Naive B cell (primary cell): ENCODE data around the gene ZMYND11. TPM values are rescaled to one million over a fixed set of nuclear protein-coding genes. Genes with fewer than 3 reads are reported as not detected.

Experiments
- ATAC-seq, 2 donors: fragments of 150-1000 bp; cut with Tn5 transposase; 2 replicates each; pipeline ENCODE4 v1.10.0; 2021; ENCODE audit warnings: low read depth in 2 of 2, mild to moderate bottlenecking in 2 of 2, moderate library complexity in 2 of 2
- DNase-seq: peaks from one replicate; pipeline ENCODE4 v3.0.0; 2022
- H3K27ac Mint-ChIP-seq, 6 donors: one replicate each; pipeline ENCODE4 v1.8.0; 2020 to 2022; ENCODE audit warnings: mild to moderate bottlenecking in 6 of 6, mixed read lengths in 6 of 6, moderate library complexity in 5 of 6, inconsistent platforms in 2 of 6
- H3K27me3 Mint-ChIP-seq, 3 donors: one replicate each; pipeline ENCODE4 v1.8.0; 2021 to 2022; ENCODE audit warnings: mixed read lengths in 3 of 3, mild to moderate bottlenecking in 1 of 3
- H3K36me3 Mint-ChIP-seq, 2 donors: one replicate each; pipeline ENCODE4 v1.8.0; 2020 to 2022; ENCODE audit warnings: mixed read lengths in 2 of 2, inconsistent platforms in 1 of 2, mild to moderate bottlenecking in 1 of 2
- H3K4me1 Mint-ChIP-seq, 3 donors: one replicate each; pipeline ENCODE4 v1.8.0; 2020 to 2022; ENCODE audit warnings: mixed read lengths in 3 of 3, inconsistent platforms in 1 of 3, mild to moderate bottlenecking in 1 of 3, moderate library complexity in 1 of 3
- H3K4me3 Mint-ChIP-seq, 8 donors: one replicate each; pipeline ENCODE4 v1.8.0; 2020 to 2022; ENCODE audit warnings: mild to moderate bottlenecking in 8 of 8, mixed read lengths in 8 of 8, moderate library complexity in 8 of 8, inconsistent platforms in 2 of 8
- H3K9me3 Mint-ChIP-seq, 7 donors: one replicate each; pipeline ENCODE4 v1.8.0; 2020 to 2022; ENCODE audit warnings: mixed read lengths in 7 of 7, mild to moderate bottlenecking in 5 of 7, inconsistent platforms in 2 of 7, moderate library complexity in 1 of 7
- polyA plus RNA-seq, 6 donors: library from polyadenylated mRNA; unstranded; fragments of 300-500 nt; fragmentation: Illumina TruSeq; gene quantifications; one replicate each; pipeline ENCODE4 v1.2.3, GENCODE V29; 2021; ENCODE audit warnings: low read depth in 6 of 6

Gene ZMYND11
- polyA plus RNA-seq, 6 donors from 2014 or later = 10.5 to 25.6 (median 20.7) TPM

- ATAC-seq = no peak
- peaks cover 0 to 9% (median 0%) of the 10 kb centered on the region in 7 donors for H3K9me3 Mint-ChIP-seq
- peaks cover 11 to 26% (median 17%) of the 10 kb centered on the region in 3 donors for H3K27me3 Mint-ChIP-seq
- no peaks in the 10 kb centered on the region for H3K36me3 Mint-ChIP-seq
- peak overlapping the region in 1 of 8 donors; percentile 11 for H3K4me3 Mint-ChIP-seq
- H3K27ac Mint-ChIP-seq = no peak overlapping the region
- DNase-seq = no peak
- H3K4me1 Mint-ChIP-seq = no peaks in the 10 kb centered on the region
These were observed 30.2 kb upstream of the ZMYND11 start for GRCh38 chr10:104862-105565.

DNA sequence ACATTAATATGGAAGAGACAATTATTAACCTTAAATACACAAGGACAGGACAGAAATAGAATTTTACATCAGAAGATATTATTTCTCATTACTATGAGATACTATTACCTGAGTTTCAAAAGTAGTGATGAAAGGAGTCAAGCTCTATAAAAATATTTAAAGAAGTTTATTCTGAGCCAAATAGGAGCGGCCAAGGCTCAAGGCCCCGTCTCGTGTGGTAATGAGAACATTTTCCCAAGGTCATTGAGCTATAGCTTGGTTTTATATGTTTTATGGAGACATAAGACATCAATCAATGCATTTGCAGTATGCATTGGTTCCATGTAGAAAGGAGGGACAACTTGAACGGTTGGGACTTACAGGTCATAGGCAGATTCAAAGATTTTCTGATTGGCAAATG is 29.4 kb upstream of the ZMYND11 start:
- no peak for DNase-seq
- Mint-ChIP-seq H3K27me3 (peaks cover 10 to 26% (median 17%) of the 10 kb centered on the region in 3 donors), H3K4me3 (no peak overlapping the region), H3K27ac (no peak overlapping the region), H3K9me3 (peaks cover 0 to 11% (median 3%) of the 10 kb centered on the region in 7 donors), H3K36me3 (no peaks in the 10 kb centered on the region), H3K4me1 (peaks cover 0 to 2% (median 2%) of the 10 kb centered on the region in 3 donors)
- no peak for ATAC-seq

DNA sequence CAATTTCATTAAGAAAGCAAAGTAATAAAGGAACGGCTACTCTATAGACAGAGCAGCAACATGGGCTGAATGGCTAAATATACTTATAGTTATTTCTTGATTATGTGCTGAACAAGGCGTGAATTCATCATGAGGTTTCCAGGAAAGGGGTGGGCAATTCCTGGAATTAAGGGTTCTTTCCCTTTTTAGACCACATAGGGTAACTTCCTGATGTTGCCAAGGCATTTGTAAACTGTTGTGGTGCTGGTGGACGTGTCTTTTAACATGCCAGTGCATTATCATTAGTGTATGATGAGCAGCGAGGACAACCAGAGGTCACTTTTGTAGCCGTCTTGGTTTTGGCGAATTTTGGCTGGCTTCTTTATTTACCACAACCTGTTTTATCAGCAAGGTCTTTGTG is 28.5 kb upstream of the ZMYND11 start:
- ATAC-seq = no peak
- peak overlapping the region in 1 of 6 donors; percentile 33 for H3K27ac Mint-ChIP-seq

DNA sequence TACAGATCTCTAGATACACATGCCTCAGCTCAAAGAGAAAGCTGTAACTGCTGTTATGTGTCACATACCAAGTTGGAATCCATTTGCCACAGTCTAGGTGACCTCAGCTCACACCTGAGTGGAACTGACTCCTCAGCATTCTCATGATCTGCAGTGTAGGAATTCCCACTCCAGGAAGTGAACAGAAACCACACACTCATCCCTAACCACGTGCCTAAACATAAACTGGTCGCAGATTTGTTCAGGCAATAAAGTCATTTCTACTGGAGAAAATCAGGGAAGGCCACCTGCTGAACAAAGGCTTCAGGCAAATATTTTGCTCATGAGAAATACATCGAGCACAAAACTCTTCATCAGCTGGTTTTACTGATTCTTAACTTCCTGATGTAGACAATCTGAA is 23.0 kb upstream of the ZMYND11 start:
- no peak for DNase-seq
- Mint-ChIP-seq H3K27ac (no peak overlapping the region), H3K36me3 (peaks cover 0 to 3% of the 10 kb centered on the region in 2 donors), H3K27me3 (peaks cover 6 to 36% (median 8%) of the 10 kb centered on the region in 3 donors), H3K4me3 (no peak overlapping the region), H3K9me3 (peaks cover 0 to 12% (median 7%) of the 10 kb centered on the region in 7 donors), H3K4me1 (peaks cover 0 to 4% (median 3%) of the 10 kb centered on the region in 3 donors)
- ATAC-seq = no peak

More for the DNA sequence above, 28.5 kb upstream of the ZMYND11 start:
- H3K4me1 Mint-ChIP-seq = peaks cover 0 to 4% (median 3%) of the 10 kb centered on the region in 3 donors
- no peaks in the 10 kb centered on the region for H3K36me3 Mint-ChIP-seq
- DNase-seq = no peak
- H3K27me3 Mint-ChIP-seq = peaks cover 5 to 22% (median 16%) of the 10 kb centered on the region in 3 donors
- H3K9me3 Mint-ChIP-seq = peaks cover 0 to 12% (median 4%) of the 10 kb centered on the region in 7 donors
- H3K4me3 Mint-ChIP-seq = no peak overlapping the region

GRCh38 chr10:124874-125273 is 10.4 kb upstream of the ZMYND11 start:
- Mint-ChIP-seq H3K27me3 (peaks cover 47 to 57% (median 48%) of the 10 kb centered on the region in 3 donors), H3K4me3 (no peak overlapping the region), H3K9me3 (peaks cover 0 to 8% (median 2%) of the 10 kb centered on the region in 7 donors), H3K27ac (no peak overlapping the region), H3K4me1 (peaks cover 6 to 20% (median 17%) of the 10 kb centered on the region in 3 donors), H3K36me3 (peaks cover 4 to 7% of the 10 kb centered on the region in 2 donors)
- DNase-seq = no peak
- ATAC-seq = no peak

GRCh38 chr10:127612-128432 is 7.4 kb upstream of the ZMYND11 start:
- peak overlapping the region; percentile 9 to 91 (median 82) for H3K27ac Mint-ChIP-seq
- peak; percentile 95 to 97 for ATAC-seq
- H3K36me3 Mint-ChIP-seq = peaks cover 0 to 4% of the 10 kb centered on the region in 2 donors
- peaks cover 9 to 26% (median 20%) of the 10 kb centered on the region in 3 donors for H3K4me1 Mint-ChIP-seq
- DNase-seq = peak; percentile 80
- H3K27me3 Mint-ChIP-seq = peaks cover 30 to 53% (median 37%) of the 10 kb centered on the region in 3 donors
- H3K4me3 Mint-ChIP-seq = peak overlapping the region in 7 of 8 donors; percentile 23 to 81 (median 71)
- peaks cover 0 to 7% (median 2%) of the 10 kb centered on the region in 7 donors for H3K9me3 Mint-ChIP-seq

- Mint-ChIP-seq H3K4me1 (peaks cover 17 to 36% (median 27%) of the 10 kb centered on the region in 3 donors), H3K36me3 (peaks cover 0 to 4% of the 10 kb centered on the region in 2 donors), H3K27me3 (peaks cover 21 to 47% (median 27%) of the 10 kb centered on the region in 3 donors), H3K4me3 (no peak overlapping the region), H3K27ac (peak overlapping the region in 2 of 6 donors; percentile 1 to 39), H3K9me3 (peaks cover 0 to 5% (median 2%) of the 10 kb centered on the region in 7 donors)
- DNase-seq = no peak
- no peak for ATAC-seq
These were observed 5.4 kb upstream of the ZMYND11 start for GRCh38 chr10:129810-130209.

DNA sequence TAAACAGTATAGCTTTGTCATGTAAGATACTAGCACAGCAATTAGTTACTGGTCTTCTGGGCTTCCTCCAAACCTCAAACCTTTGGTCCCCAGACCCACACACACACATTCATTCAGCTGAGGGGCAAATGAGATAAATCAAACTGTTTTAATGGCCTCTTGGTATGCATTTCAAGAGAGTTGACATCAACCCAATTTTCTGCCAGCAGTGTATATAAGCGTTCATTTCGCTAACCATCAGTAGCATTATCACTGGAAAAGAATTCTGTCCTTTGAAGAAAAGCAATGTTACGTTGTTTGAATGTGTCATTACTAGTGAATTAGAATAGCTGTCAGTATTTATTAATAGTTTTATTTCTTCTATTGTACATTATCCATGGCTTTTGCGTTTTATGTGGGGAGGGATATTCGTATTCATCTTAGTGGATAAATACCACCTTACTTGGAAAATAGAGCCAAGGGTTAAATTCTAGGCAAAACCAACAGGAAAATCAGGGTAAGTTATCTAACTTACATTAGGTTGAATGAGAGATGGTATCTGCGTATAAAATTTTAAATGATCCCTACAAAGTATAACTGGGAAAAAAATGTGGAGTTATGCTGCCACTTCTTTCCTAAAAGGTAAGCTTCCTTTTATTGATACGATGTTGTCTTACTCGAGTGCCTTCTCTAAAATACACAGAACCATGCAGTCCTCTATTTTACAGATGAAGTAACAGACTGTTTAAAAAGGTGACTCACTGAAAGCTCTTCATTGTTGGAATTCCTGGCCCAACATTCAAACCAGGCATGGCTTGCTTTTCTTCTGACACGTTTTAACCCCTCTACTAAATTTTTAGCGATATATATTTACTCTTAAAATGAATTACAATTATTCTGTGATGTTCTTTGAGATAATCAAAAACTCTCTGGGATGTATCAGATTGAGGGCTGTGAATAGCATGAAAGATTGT is 2.0 kb upstream of the ZMYND11 start:
- H3K27ac Mint-ChIP-seq = peak overlapping the region in 1 of 6 donors; percentile 74
- peak overlapping the region; percentile 82 to 93 (median 88) for H3K4me3 Mint-ChIP-seq
- H3K27me3 Mint-ChIP-seq = peaks cover 16 to 29% (median 20%) of the 10 kb centered on the region in 3 donors
- H3K36me3 Mint-ChIP-seq = no peaks in the 10 kb centered on the region
- no peaks in the 10 kb centered on the region for H3K9me3 Mint-ChIP-seq
- no peak for ATAC-seq
- no peak for DNase-seq
- peaks cover 30 to 34% (median 33%) of the 10 kb centered on the region in 3 donors for H3K4me1 Mint-ChIP-seq

GRCh38 chr10:134247-135131 is 766 bp upstream of the ZMYND11 start:
- H3K4me1 Mint-ChIP-seq = peaks cover 26 to 37% (median 34%) of the 10 kb centered on the region in 3 donors
- no peaks in the 10 kb centered on the region for H3K9me3 Mint-ChIP-seq
- peak overlapping the region; percentile 82 to 93 (median 88) for H3K4me3 Mint-ChIP-seq
- H3K27ac Mint-ChIP-seq = peak overlapping the region in 4 of 6 donors; percentile 19 to 74 (median 71)
- DNase-seq = no peak
- no peaks in the 10 kb centered on the region for H3K36me3 Mint-ChIP-seq
- peaks cover 14 to 27% (median 16%) of the 10 kb centered on the region in 3 donors for H3K27me3 Mint-ChIP-seq
- ATAC-seq = peak; percentile 34 to 43

- peak overlapping the region in 5 of 6 donors; percentile 84 to 97 (median 93) for H3K27ac Mint-ChIP-seq
- H3K4me3 Mint-ChIP-seq = peak overlapping the region; percentile 82 to 94 (median 90)
- H3K9me3 Mint-ChIP-seq = no peaks in the 10 kb centered on the region
- peaks cover 23 to 35% (median 24%) of the 10 kb centered on the region in 3 donors for H3K4me1 Mint-ChIP-seq
- no peaks in the 10 kb centered on the region for H3K36me3 Mint-ChIP-seq
- DNase-seq (peak; percentile 57), ATAC-seq (peak; percentile 42 to 47)
- H3K27me3 Mint-ChIP-seq = peaks cover 2 to 13% (median 2%) of the 10 kb centered on the region in 3 donors
These were observed 578 bp downstream of the ZMYND11 start for GRCh38 chr10:135601-136464.

- H3K4me1 Mint-ChIP-seq = peaks cover 23 to 35% (median 24%) of the 10 kb centered on the region in 3 donors
- ATAC-seq (peak in 1 of 2 donors; percentile 7), DNase-seq (no peak)
- H3K36me3 Mint-ChIP-seq = no peaks in the 10 kb centered on the region
- no peaks in the 10 kb centered on the region for H3K9me3 Mint-ChIP-seq
- H3K27me3 Mint-ChIP-seq = peaks cover 0 to 12% (median 0%) of the 10 kb centered on the region in 3 donors
- peak overlapping the region; percentile 30 to 97 (median 93) for H3K27ac Mint-ChIP-seq
- peak overlapping the region; percentile 82 to 94 (median 90) for H3K4me3 Mint-ChIP-seq
These were observed 1.2 kb downstream of the ZMYND11 start for GRCh38 chr10:136465-136762.
